ENCODE measurements around the gene CALCOCO1. TPM values are rescaled to one million over a fixed set of nuclear protein-coding genes. Genes with fewer than 3 reads are reported as not detected.

The CALCOCO1 gene
- total and polyA plus RNA-seq, 9 of the 15 experiments (the other 6 are each of a cell fraction or from before 2014, with no cell fraction given): 1.9 to 31.8 (median 11.0) TPM

DNA sequence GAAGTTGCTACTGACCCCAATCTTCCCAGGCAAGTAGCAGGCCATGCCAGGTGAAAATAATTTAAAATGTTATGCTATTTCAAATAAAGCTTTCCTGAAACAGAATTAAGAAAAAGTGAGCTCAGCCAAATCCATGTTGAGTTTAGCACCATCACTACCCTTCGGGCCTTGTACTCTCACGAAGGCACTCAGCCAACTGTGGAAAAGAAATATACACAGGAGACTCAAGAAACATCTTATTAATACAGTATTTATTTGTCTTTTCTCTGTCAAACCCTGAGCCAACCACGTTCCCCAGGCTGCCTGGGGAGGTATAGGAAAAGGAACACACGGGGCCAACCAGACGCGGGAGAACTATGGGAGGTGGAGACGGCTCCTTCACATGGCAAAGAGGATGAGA is 62.3 kb downstream of the CALCOCO1 start:
- CTCF ChIA-PET (ENCODE audit: low intra/inter-chr PET ratio): no interaction called here

More for the DNA sequence above, 62.3 kb downstream of the CALCOCO1 start:
- Histone ChIP-seq H3K4me2 (ENCODE audit: insufficient read depth, low read length) (no peak overlapping the region), H3K79me2 (ENCODE audit: control insufficient read depth, insufficient read depth, low read length) (0 out of 3 replicates have a peak, but pooled peaks cover 6% of the 10 kb centered on the region), H3K9me3 (replicated peaks; ENCODE audit: control insufficient read depth, insufficient read depth, low read depth, low read length) (no peaks in the 10 kb centered on the region), H3K27ac (ENCODE audit: extremely low read depth, low read depth, low read length) (no peak overlapping the region), H2AFZ (ENCODE audit: low read depth, low read length) (no peak overlapping the region), H3K4me3 (no peak overlapping the region), H3K4me1 (replicated peaks in 1 of 2; ENCODE audit: control insufficient read depth in 2 of 2, insufficient read depth in 2 of 2, low read length in 2 of 2) (no peaks in the 10 kb centered on the region), H4K20me1 (replicated peaks; ENCODE audit: control insufficient read depth, insufficient read depth, low read length) (no peaks in the 10 kb centered on the region), H3K9me1 (ENCODE audit: control insufficient read depth, insufficient read depth, low read length) (no peaks in the 10 kb centered on the region), H3K9ac (ENCODE audit: insufficient read depth in 1 of 2, low read depth in 2 of 2, low read length in 2 of 2) (no peak overlapping the region), H3K36me3 (ENCODE audit: control insufficient read depth, insufficient read depth, low read length) (peaks cover 64% of the 10 kb centered on the region), H3K27me3 (ENCODE audit: control insufficient read depth in 2 of 2, insufficient read depth in 2 of 2, low read length in 2 of 2) (no peaks in the 10 kb centered on the region)
- DNase-seq (ENCODE audit: extremely low read depth in 1 of 4, low spot score in 3 of 4): no peak
- ATAC-seq: no peak
- in situ Hi-C loops (cut with MboI) (no loop called here), intact Hi-C loops (cut with micrococcal nuclease) (no loop called here)
- POLR2A ChIA-PET: interaction anchor here (0.6 to 2.0 kb wide), 3 partner anchors 8 to 13 kb away, joined by 3 to 8 read pairs (median 3); partner anchors contain the start of gene ATP5MC2
- 89% methylated on average over 7 of the region's 7 CpGs for WGBS (ENCODE audit: insufficient coverage, low coverage, missing lambda C conversion rate)
- TF ChIP-seq, protein P1, sequence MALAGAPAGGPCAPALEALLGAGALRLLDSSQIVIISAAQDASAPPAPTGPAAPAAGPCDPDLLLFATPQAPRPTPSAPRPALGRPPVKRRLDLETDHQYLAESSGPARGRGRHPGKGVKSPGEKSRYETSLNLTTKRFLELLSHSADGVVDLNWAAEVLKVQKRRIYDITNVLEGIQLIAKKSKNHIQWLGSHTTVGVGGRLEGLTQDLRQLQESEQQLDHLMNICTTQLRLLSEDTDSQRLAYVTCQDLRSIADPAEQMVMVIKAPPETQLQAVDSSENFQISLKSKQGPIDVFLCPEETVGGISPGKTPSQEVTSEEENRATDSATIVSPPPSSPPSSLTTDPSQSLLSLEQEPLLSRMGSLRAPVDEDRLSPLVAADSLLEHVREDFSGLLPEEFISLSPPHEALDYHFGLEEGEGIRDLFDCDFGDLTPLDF (CRISPR knock-in tag; IDR thresholded peaks at IDR 0.05): no peak
- TF ChIP-seq ZNF316 (IDR thresholded peaks at IDR 0.05) (no peak), LCOR (CRISPR knock-in tag; IDR thresholded peaks at IDR 0.05) (no peak), SRSF1 (IDR thresholded peaks at IDR 0.05; ENCODE audit: low read depth, low read length) (no peak), ZNF699 (CRISPR knock-in tag; IDR thresholded peaks at IDR 0.05; ENCODE audit: insufficient replicate concordance) (no peak), RBFOX2 (IDR thresholded peaks at IDR 0.05; ENCODE audit: low read depth, low read length) (0 out of 2 replicates have a peak, but pooled peaks have one; percentile 19), ETS2 (tag; IDR thresholded peaks at IDR 0.05; ENCODE audit: borderline replicate concordance, poor library complexity, severe bottlenecking) (no peak)
- TF ChIP-seq, protein P2, sequence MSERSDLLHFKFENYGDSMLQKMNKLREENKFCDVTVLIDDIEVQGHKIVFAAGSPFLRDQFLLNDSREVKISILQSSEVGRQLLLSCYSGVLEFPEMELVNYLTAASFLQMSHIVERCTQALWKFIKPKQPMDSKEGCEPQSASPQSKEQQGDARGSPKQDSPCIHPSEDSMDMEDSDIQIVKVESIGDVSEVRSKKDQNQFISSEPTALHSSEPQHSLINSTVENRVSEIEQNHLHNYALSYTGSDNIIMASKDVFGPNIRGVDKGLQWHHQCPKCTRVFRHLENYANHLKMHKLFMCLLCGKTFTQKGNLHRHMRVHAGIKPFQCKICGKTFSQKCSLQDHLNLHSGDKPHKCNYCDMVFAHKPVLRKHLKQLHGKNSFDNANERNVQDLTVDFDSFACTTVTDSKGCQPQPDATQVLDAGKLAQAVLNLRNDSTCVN (CRISPR knock-in tag; IDR thresholded peaks at IDR 0.05): no peak
- no TSS peak for BruUV-seq (replicated peaks)
- FAIRE-seq: no peak
